Vagina (tissue), 2 donors: ENCODE data around the gene PLEKHS1. TPM values are rescaled to one million over a fixed set of nuclear protein-coding genes. Genes with fewer than 3 reads are reported as not detected.

Experiments
- DNase-seq, 2 donors: peaks; one replicate each; pipeline ENCODE4 v3.0.0-alpha.2; 2017; ENCODE audit errors: extremely low spot score in 2 of 2
- H3K27ac ChIP-seq: fragments of 200-600 bp; sonication (generic); one replicate; pipeline ENCODE4 v1.5.1; 2019
- H3K27me3 ChIP-seq: fragments of 200-600 bp; sonication (generic); one replicate; pipeline ENCODE4 v1.5.1; 2019
- H3K36me3 ChIP-seq, 2 donors: fragments of 200-600 bp; sonication (generic); one replicate each; pipeline ENCODE4 v1.5.1; 2017 to 2019
- H3K4me1 ChIP-seq: fragments of 200-600 bp; sonication (generic); one replicate; pipeline ENCODE4 v1.5.1; 2019
- H3K4me3 ChIP-seq, 2 donors: fragments of 200-600 bp; sonication (generic); 1 replicate in 1 of 2; 2 replicates in 1 of 2; pipeline ENCODE4 v1.5.1; 2016 to 2019
- H3K9me3 ChIP-seq: fragments of 200-600 bp; sonication (generic); one replicate; pipeline ENCODE4 v1.5.1; 2019
- POLR2A ChIP-seq, 2 donors: fragments of 450-650 bp; IDR thresholded peaks; one replicate each; pipeline ENCODE4 v1.6.1; 2017; ENCODE audit warnings: antibody characterized with exemption in 2 of 2, mild to moderate bottlenecking in 2 of 2, moderate library complexity in 2 of 2
- POLR2AphosphoS5 ChIP-seq, 2 donors: sonication (generic); formaldehyde crosslinking; IDR thresholded peaks; one replicate each; pipeline ENCODE4 v1.9.0; 2017; ENCODE audit warnings: antibody characterized with exemption in 2 of 2, mild to moderate bottlenecking in 2 of 2, low read depth in 1 of 2; ENCODE audit not compliant: insufficient read depth in 1 of 2
- intact Hi-C: fragments of 100-400 bp; cut with DNase I; formaldehyde crosslinking; loops from one replicate; pipeline ENCODE4 v1.15.1; 2023
- total RNA-seq: library from RNA; depleted of rRNA; stranded (reverse); fragments of >200 nt; gene quantifications from one replicate; pipeline ENCODE4 v1.2.3, GENCODE V29; 2016
- TF ChIP-seq, protein P1 (sequence below), 3 experiments: fragments of 450-650 bp in 2 of 3; fragments of 200-600 bp in 1 of 3; sonication (generic) in 1 of 3; IDR thresholded peaks; one replicate each; pipeline ENCODE4 v1.5.1; 2017 to 2019; ENCODE audit warnings: antibody characterized with exemption in 3 of 3, mild to moderate bottlenecking in 2 of 3, moderate library complexity in 2 of 3

Gene PLEKHS1
- total RNA-seq, 1 donor from 2014 or later = not detected

DNA sequence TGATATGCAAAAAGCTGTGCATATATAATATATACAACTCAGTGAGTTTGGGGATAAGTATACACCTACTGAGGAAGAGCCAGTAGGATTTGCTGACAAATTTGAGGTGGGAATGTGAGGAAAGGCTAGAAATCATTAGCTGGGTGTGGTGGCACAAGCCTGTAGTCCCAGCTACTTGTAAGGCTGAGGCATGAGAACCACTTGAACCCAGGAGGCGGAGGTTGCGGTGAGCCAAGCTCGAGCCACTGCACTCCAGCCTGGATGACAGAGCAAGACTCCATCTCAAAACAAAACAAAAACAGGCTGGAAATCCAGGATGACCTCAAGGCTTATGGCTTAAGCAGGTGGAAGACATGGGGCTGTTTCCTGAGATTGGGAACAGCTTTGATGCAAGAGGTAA is 10.6 kb upstream of the PLEKHS1 start:
- no peak overlapping the region for H3K4me3 ChIP-seq
- TF ChIP-seq POLR2AphosphoS5 (IDR thresholded peaks at IDR 0.05; ENCODE audit: insufficient read depth in 1 of 2, low read depth in 1 of 2) (no peak), POLR2A (IDR thresholded peaks at IDR 0.05) (no peak)
- TF ChIP-seq, protein P1, sequence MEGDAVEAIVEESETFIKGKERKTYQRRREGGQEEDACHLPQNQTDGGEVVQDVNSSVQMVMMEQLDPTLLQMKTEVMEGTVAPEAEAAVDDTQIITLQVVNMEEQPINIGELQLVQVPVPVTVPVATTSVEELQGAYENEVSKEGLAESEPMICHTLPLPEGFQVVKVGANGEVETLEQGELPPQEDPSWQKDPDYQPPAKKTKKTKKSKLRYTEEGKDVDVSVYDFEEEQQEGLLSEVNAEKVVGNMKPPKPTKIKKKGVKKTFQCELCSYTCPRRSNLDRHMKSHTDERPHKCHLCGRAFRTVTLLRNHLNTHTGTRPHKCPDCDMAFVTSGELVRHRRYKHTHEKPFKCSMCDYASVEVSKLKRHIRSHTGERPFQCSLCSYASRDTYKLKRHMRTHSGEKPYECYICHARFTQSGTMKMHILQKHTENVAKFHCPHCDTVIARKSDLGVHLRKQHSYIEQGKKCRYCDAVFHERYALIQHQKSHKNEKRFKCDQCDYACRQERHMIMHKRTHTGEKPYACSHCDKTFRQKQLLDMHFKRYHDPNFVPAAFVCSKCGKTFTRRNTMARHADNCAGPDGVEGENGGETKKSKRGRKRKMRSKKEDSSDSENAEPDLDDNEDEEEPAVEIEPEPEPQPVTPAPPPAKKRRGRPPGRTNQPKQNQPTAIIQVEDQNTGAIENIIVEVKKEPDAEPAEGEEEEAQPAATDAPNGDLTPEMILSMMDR (IDR thresholded peaks at IDR 0.05) = no peak
- H3K4me1 ChIP-seq = no peaks in the 10 kb centered on the region
- no peaks in the 10 kb centered on the region for H3K9me3 ChIP-seq
- intact Hi-C loops = no loop called here
- DNase-seq = no peak
- H3K36me3 ChIP-seq = no peaks in the 10 kb centered on the region
- H3K27me3 ChIP-seq = no peaks in the 10 kb centered on the region
- H3K27ac ChIP-seq = no peak overlapping the region

DNA sequence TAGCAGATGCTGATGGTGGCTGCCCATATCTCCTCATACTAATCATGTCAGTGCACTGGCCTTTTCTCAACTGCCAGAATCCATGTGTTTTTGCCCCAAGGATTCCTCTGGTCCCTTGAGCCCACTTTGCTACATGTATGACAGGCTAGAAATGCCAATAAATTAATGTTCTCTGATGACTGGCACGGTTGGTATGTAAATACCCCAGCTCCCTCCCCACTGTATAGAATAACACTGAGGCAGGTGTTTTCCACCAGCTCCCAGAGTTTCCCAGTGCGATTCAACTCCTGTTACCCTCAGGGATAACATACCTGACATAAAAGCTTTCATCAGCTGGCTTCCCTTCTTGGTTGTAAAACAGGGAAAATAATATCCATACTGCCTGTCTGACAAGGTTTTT is 9.0 kb upstream of the PLEKHS1 start:
- intact Hi-C loops = no loop called here
- DNase-seq = no peak
- H3K27ac ChIP-seq = no peak overlapping the region

DNA sequence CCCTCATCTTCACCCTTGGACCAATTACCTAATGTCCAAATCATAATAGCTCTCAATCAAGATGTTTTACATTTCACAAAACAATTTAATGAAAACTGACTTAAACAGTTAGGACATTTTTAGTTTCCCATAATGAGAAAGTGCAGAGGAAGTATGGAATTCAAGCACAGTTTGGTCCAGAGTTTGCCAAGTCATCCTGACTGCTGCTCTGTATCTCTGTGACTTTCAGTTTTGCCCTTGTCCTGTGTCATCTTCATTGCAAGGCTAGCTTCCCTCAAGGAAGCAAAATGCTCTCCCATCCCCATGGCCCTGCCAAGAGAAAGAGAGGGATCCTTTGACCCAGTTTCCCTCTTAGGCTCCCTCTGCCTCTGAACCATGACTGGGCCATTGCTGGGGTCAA is 7.9 kb upstream of the PLEKHS1 start:
- no peak for DNase-seq
- no peak overlapping the region for H3K4me3 ChIP-seq
- no peak for TF ChIP-seq POLR2AphosphoS5 (IDR thresholded peaks at IDR 0.05; ENCODE audit: insufficient read depth in 1 of 2, low read depth in 1 of 2)
- TF ChIP-seq POLR2A (IDR thresholded peaks at IDR 0.05) = no peak
- TF ChIP-seq, protein P1 (IDR thresholded peaks at IDR 0.05) = no peak
- intact Hi-C loops = no loop called here
- no peak overlapping the region for H3K27ac ChIP-seq
- H3K27me3 ChIP-seq = no peaks in the 10 kb centered on the region
- no peaks in the 10 kb centered on the region for H3K36me3 ChIP-seq
- no peaks in the 10 kb centered on the region for H3K4me1 ChIP-seq
- H3K9me3 ChIP-seq = no peaks in the 10 kb centered on the region

More for the DNA sequence above, 9.0 kb upstream of the PLEKHS1 start:
- H3K4me3 ChIP-seq = no peak overlapping the region
- no peak for TF ChIP-seq POLR2AphosphoS5 (IDR thresholded peaks at IDR 0.05; ENCODE audit: insufficient read depth in 1 of 2, low read depth in 1 of 2)
- TF ChIP-seq POLR2A (IDR thresholded peaks at IDR 0.05) = no peak
- TF ChIP-seq, protein P1 (IDR thresholded peaks at IDR 0.05) = no peak
- no peaks in the 10 kb centered on the region for H3K4me1 ChIP-seq
- no peaks in the 10 kb centered on the region for H3K36me3 ChIP-seq
- no peaks in the 10 kb centered on the region for H3K27me3 ChIP-seq
- no peaks in the 10 kb centered on the region for H3K9me3 ChIP-seq

DNA sequence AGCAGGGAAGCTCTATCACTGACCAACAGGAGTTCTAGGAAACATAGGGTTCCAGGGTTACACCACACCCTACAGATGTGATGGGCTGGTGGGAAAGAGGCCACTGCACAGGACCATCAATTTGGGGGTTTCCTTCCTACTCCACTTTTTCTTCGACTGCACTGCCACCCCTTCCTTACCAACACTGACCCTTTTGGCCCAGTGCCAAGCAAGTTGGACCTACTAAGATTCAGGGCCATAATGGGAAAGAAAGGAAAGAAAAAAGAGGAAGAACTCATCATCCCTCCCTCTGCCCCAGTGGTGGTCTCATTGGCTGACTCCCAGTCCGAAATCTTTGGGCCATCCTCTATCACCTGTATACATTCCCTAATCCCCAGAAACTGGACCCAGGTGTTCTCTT is 6.1 kb upstream of the PLEKHS1 start:
- intact Hi-C loops = no loop called here
- TF ChIP-seq, protein P1 (IDR thresholded peaks at IDR 0.05) = no peak
- no peak for TF ChIP-seq POLR2AphosphoS5 (IDR thresholded peaks at IDR 0.05; ENCODE audit: insufficient read depth in 1 of 2, low read depth in 1 of 2)
- no peak for TF ChIP-seq POLR2A (IDR thresholded peaks at IDR 0.05)
- no peaks in the 10 kb centered on the region for H3K36me3 ChIP-seq
- H3K27me3 ChIP-seq = no peaks in the 10 kb centered on the region
- no peak for DNase-seq
- H3K9me3 ChIP-seq = no peaks in the 10 kb centered on the region
- H3K4me1 ChIP-seq = no peaks in the 10 kb centered on the region
- no peak overlapping the region for H3K4me3 ChIP-seq
- H3K27ac ChIP-seq = no peak overlapping the region

DNA sequence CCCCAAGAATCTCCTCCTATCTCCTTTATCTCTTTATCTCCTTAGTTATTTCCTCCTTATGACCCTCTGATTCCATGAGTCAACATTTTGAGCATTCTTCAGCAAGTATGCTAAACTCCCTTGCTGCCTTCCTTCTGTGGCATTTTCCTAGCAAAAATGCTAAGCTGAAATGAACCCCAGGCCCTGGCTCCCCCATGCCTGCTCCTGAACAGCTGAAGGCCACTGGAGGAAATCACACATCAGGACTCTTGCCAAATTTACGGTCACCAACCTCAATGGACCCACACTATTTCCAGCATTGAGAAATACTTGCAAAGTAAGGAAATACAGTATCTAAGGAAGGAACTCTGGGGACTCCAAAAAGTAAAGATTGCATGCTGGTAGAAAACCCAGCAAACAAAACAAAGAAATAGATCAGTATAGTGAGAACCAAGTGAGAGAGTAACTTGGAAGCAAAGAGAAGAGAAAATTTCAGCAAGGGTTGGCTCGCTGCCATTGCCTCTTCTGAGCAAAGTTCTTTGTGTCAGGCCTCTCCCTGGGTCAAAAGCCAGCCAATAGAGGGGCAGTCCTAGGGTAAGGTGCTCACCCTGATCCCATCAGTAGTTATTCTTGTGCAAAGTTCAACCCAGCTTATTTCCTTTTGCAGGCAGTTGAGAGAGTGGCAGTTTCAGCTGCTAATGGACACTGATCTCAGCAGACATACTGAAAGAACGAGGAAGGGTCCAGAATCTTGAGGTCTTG is 5.1 kb upstream of the PLEKHS1 start:
- DNase-seq = no peak
- no peaks in the 10 kb centered on the region for H3K4me1 ChIP-seq

More for the DNA sequence above, 5.1 kb upstream of the PLEKHS1 start:
- H3K27me3 ChIP-seq = no peaks in the 10 kb centered on the region
- no peaks in the 10 kb centered on the region for H3K36me3 ChIP-seq
- no peak overlapping the region for H3K27ac ChIP-seq
- no peak overlapping the region for H3K4me3 ChIP-seq
- intact Hi-C loops = no loop called here
- TF ChIP-seq POLR2A (IDR thresholded peaks at IDR 0.05) (no peak), POLR2AphosphoS5 (IDR thresholded peaks at IDR 0.05; ENCODE audit: insufficient read depth in 1 of 2, low read depth in 1 of 2) (no peak)
- TF ChIP-seq, protein P1 (IDR thresholded peaks at IDR 0.05) = no peak
- no peaks in the 10 kb centered on the region for H3K9me3 ChIP-seq
